Smooth muscle cell (in vitro differentiated cells): ENCODE data around the gene CAPRIN1. TPM values are rescaled to one million over a fixed set of nuclear protein-coding genes. Genes with fewer than 3 reads are reported as not detected.

Experiments used
- DNase-seq: peaks from one replicate; lab custom pipeline; 2025; ENCODE audit not compliant: unreplicated experiment; lab: John Stamatoyannopoulos, UW
- H2AFZ ChIP-seq: fragments of 200-600 bp; sonication (generic); 2 replicates; pipeline ENCODE4 v1.6.0; 2016; ENCODE audit warnings: antibody characterized with exemption, low read depth, mild to moderate bottlenecking
- H3F3A ChIP-seq: fragments of 200-600 bp; sonication (generic); 2 replicates; pipeline ENCODE4 v1.6.0; 2017; ENCODE audit warnings: antibody characterized with exemption, low read depth
- H3K27ac ChIP-seq: fragments of 200-600 bp; sonication (generic); 2 replicates; pipeline ENCODE4 v1.5.1; 2016; ENCODE audit warnings: low read depth, mild to moderate bottlenecking
- H3K27me3 ChIP-seq: fragments of 200-600 bp; sonication (generic); 2 replicates; pipeline ENCODE4 v1.6.1; 2016; ENCODE audit warnings: low read depth, mild to moderate bottlenecking
- H3K36me3 ChIP-seq: fragments of 200-600 bp; sonication (generic); 2 replicates; pipeline ENCODE4 v1.5.1; 2016; ENCODE audit warnings: low read depth
- H3K4me1 ChIP-seq: fragments of 200-600 bp; sonication (generic); 2 replicates; pipeline ENCODE4 v1.5.1; 2016; ENCODE audit warnings: low read depth
- H3K4me2 ChIP-seq: fragments of 200-600 bp; sonication (generic); 2 replicates; pipeline ENCODE4 v1.6.0; 2016; ENCODE audit warnings: mild to moderate bottlenecking
- H3K4me3 ChIP-seq: fragments of 200-600 bp; sonication (generic); 2 replicates; pipeline ENCODE4 v1.5.1; 2016; ENCODE audit warnings: mild to moderate bottlenecking
- H3K79me2 ChIP-seq: fragments of 200-600 bp; sonication (generic); 2 replicates; pipeline ENCODE4 v1.6.0; 2016; ENCODE audit warnings: low read depth, mild to moderate bottlenecking
- H3K9ac ChIP-seq: fragments of 200-600 bp; sonication (generic); 2 replicates; pipeline ENCODE4 v1.6.0; 2016; ENCODE audit warnings: low read depth
- H3K9me3 ChIP-seq: fragments of 200-600 bp; sonication (generic); replicated peaks from 2 replicates; pipeline ENCODE4 v1.5.1; 2016; ENCODE audit warnings: low read depth
- H4K20me1 ChIP-seq: fragments of 200-600 bp; sonication (generic); 2 replicates; pipeline ENCODE4 v1.6.0; 2016; ENCODE audit warnings: low read depth
- CTCF ChIP-seq: fragments of 200-600 bp; sonication (generic); IDR thresholded peaks from 2 replicates; pipeline ENCODE4 v1.5.1; 2017; ENCODE audit warnings: borderline replicate concordance, mild to moderate bottlenecking, antibody characterized with exemption; ENCODE audit not compliant: insufficient read depth, poor library complexity, severe bottlenecking
- WGBS: methylation state at CpG from one replicate; pipeline ENCODE4 v1.1.7; 2016; ENCODE audit warnings: low lambda C conversion rate; 5-methylcytosine and 5-hydroxymethylcytosine counted together
- polyA plus RNA-seq: library from polyadenylated mRNA; unstranded; fragments of >200 nt; fragmentation: Nextera tagmentation; extraction: Ambion mirVana; gene quantifications from 2 replicates; pipeline ENCODE4 v1.2.1, GENCODE V29; 2016
- total RNA-seq: library from RNA; depleted of rRNA; stranded (reverse); fragments of >200 nt; gene quantifications from 2 replicates; pipeline ENCODE4 v1.2.3, GENCODE V29; 2014

Gene CAPRIN1
- total and polyA plus RNA-seq, 2 experiments from 2014 or later, result 93.9 to 215 TPM

- Histone ChIP-seq H2AFZ (peak overlapping the region; percentile 100), H3K9me3 (no peaks in the 10 kb centered on the region), H3K4me1 (peaks cover 31% of the 10 kb centered on the region), H3F3A (peaks cover 17% of the 10 kb centered on the region), H3K4me3 (peak overlapping the region; percentile 86), H3K36me3 (no peaks in the 10 kb centered on the region), H3K27me3 (no peaks in the 10 kb centered on the region), H3K79me2 (peaks cover 36% of the 10 kb centered on the region), H3K27ac (peak overlapping the region; percentile 100), H3K9ac (peak overlapping the region; percentile 100), H4K20me1 (peaks cover 34% of the 10 kb centered on the region), H3K4me2 (peak overlapping the region; percentile 89)
- WGBS, result 13% methylated on average over 14 of the region's 14 CpGs
- no peak for DNase-seq
- TF ChIP-seq CTCF, result no peak
Observed at GRCh38 chr11:34050581-34051348, 766 bp upstream of the CAPRIN1 start.

GRCh38 chr11:34052036-34052607 is 591 bp downstream of the CAPRIN1 start:
- WGBS, result under 1% methylated on average over 24 of the region's 82 CpGs
- Histone ChIP-seq H2AFZ (peak overlapping the region; percentile 100), H3K4me2 (peak overlapping the region; percentile 89), H3K27ac (peak overlapping the region; percentile 100), H3K9ac (peak overlapping the region; percentile 100), H4K20me1 (peaks cover 48% of the 10 kb centered on the region), H3K4me3 (peak overlapping the region; percentile 86), H3K36me3 (no peaks in the 10 kb centered on the region), H3K79me2 (peaks cover 50% of the 10 kb centered on the region), H3K9me3 (no peaks in the 10 kb centered on the region), H3K4me1 (peaks cover 43% of the 10 kb centered on the region), H3K27me3 (no peaks in the 10 kb centered on the region), H3F3A (peaks cover 23% of the 10 kb centered on the region)
- DNase-seq, result peak; percentile 79
- TF ChIP-seq CTCF, result no peak

DNA sequence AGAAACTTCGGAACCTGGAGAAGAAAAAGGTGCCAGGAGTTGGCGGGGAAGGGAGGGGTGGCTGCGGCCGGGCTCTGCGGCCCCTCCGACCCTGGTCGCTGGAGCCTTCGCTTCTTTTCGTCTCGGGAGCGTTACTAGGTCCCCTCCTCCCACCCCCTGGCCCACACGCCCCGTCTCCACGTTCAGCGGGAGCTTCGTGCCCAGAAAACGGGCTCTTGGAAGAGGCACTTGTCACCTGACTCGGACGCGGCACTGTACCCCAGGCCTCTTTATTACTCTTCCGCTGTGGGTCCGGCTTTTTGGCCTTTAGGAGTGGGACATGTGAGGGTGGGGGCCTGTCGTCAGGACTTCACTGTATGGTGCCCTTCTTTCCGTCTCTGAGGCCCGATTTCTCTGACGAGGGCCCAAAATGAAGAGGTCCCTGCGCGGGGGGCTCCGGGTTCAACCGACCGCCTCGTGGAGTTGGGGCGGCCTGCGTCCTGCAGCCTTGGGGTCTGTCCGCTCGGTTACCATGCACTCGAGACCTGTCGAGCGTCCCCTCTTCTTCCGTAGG is 1.2 kb downstream of the CAPRIN1 start:
- H3F3A ChIP-seq, result peaks cover 23% of the 10 kb centered on the region
- peak overlapping the region; percentile 86 for H3K4me3 ChIP-seq
- H3K79me2 ChIP-seq, result peaks cover 55% of the 10 kb centered on the region
- DNase-seq, result no peak
- H3K9ac ChIP-seq, result peak overlapping the region; percentile 91
- H3K4me2 ChIP-seq, result peak overlapping the region; percentile 84
- peaks cover 43% of the 10 kb centered on the region for H3K4me1 ChIP-seq
- H4K20me1 ChIP-seq, result peaks cover 54% of the 10 kb centered on the region
- under 1% methylated on average over 38 of the region's 40 CpGs for WGBS
- TF ChIP-seq CTCF, result no peak
- no peaks in the 10 kb centered on the region for H3K36me3 ChIP-seq
- H3K27me3 ChIP-seq, result no peaks in the 10 kb centered on the region
- no peaks in the 10 kb centered on the region for H3K9me3 ChIP-seq
- H3K27ac ChIP-seq, result peak overlapping the region; percentile 92
- peak overlapping the region; percentile 52 for H2AFZ ChIP-seq
